Kidney epithelial cell (primary cell): ENCODE measurements around the gene DNAJA4. TPM values are rescaled to one million over a fixed set of nuclear protein-coding genes. Genes with fewer than 3 reads are reported as not detected.

Source experiments
- DNase-seq: peaks from one replicate; pipeline ENCODE4 v3.0.0-alpha.2; 2010; ENCODE audit warnings: low read depth
- H3K27me3 ChIP-seq: 2 replicates; pipeline ENCODE4 v1.6.0; 2011; ENCODE audit warnings: low read length; ENCODE audit not compliant: control insufficient read depth, insufficient read depth
- H3K36me3 ChIP-seq: 2 replicates; pipeline ENCODE4 v1.5.1; 2011; ENCODE audit warnings: low read length; ENCODE audit not compliant: control insufficient read depth, insufficient read depth
- H3K4me3 ChIP-seq: 2 replicates; pipeline ENCODE4 v1.5.1; 2011; ENCODE audit warnings: low read depth, mild to moderate bottlenecking, control low read depth, low read length
- total RNA-seq: library from RNA; depleted of rRNA; stranded (reverse); fragments of >200 nt; gene quantifications from 2 replicates; pipeline ENCODE4 v1.2.3, GENCODE V29; 2015
- TF ChIP-seq, protein P1 (sequence below): IDR thresholded peaks from 2 replicates; pipeline ENCODE4 v1.5.1; 2011; ENCODE audit warnings: mild to moderate bottlenecking, moderate library complexity, low read length, control low read depth, inconsistent platforms; ENCODE audit not compliant: insufficient read depth, poor library complexity, severe bottlenecking

The DNAJA4 gene
- total RNA-seq, 1 donor from 2014 or later: 11.0 TPM

DNA sequence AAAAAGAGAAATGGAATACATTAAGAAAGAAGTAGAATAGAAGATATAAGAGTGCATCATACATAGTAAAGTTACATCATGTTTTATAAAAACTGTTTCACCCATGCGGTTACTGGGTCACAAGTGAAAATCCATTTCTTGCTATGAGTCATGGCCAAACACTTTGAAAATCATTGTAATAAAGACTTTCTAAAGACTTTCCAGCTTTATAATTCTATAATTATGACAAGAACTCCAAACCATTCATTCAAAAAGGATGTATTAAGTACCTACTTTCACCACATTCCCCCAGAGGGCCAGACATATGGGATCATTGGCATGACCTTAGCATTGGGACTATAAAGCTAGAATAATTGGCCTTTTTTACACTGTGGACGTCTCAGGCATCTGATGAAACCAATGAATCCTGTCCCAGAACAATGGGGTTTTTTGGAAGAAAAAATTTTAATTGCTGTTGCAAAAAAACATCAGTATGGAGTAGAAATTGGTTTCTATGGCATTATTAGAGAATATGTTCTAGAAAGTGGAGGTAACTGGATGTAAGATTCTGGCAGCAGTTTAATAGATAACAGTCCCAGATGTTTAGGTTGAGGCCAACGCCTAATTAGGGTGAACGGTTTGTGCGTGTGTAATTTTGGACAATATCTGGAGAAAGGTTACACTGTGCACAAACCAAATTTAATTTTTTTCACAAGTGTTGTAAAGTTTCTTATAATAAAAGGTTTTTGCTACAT lies 38.4 kb downstream of the DNAJA4 start:
- DNase-seq: no peak
- no peak overlapping the region for H3K4me3 ChIP-seq
- H3K27me3 ChIP-seq: no peaks in the 10 kb centered on the region
- TF ChIP-seq, protein P1, sequence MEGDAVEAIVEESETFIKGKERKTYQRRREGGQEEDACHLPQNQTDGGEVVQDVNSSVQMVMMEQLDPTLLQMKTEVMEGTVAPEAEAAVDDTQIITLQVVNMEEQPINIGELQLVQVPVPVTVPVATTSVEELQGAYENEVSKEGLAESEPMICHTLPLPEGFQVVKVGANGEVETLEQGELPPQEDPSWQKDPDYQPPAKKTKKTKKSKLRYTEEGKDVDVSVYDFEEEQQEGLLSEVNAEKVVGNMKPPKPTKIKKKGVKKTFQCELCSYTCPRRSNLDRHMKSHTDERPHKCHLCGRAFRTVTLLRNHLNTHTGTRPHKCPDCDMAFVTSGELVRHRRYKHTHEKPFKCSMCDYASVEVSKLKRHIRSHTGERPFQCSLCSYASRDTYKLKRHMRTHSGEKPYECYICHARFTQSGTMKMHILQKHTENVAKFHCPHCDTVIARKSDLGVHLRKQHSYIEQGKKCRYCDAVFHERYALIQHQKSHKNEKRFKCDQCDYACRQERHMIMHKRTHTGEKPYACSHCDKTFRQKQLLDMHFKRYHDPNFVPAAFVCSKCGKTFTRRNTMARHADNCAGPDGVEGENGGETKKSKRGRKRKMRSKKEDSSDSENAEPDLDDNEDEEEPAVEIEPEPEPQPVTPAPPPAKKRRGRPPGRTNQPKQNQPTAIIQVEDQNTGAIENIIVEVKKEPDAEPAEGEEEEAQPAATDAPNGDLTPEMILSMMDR: no peak
- no peaks in the 10 kb centered on the region for H3K36me3 ChIP-seq

DNA sequence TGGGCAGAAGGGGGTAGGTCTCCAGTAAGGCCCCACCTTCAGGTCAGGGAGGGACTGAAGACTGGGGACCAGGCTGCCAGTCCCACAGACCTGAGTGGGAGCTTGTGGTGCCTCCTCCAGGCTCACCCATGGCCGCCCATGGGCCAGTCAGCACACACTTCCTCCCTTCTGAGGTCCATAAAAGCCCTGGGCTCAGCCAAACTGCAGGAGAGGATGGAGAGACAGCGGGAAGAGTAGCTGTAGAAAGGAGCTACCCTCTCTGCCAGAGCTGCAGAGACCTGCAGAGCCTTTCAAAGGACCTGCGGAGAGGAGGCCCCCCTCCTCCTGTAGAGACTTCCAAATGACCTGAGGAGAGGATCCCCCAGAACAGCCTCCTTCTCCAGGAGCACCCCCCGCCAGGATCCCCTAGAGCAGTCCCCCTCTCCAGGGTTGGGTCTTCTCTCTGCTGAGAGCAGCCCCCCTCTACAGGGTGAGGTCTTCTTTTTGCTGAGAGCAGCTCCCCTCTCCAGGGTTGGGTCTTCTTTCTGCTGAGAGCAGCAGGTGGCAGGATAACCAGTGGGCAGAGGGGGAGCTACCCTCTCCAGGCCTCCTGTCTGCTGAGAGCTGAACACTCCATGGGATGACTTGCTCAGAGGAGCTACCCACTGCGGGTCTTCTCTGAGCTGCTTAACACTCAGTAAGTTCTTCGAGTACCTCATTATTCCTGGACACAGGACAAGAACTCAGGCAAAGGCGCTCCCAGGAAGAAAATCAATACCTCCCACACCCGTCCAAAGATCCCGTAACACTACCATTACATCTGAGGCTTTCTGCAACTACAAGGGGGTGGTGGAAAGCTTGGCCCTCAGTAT lies 40.1 kb downstream of the DNAJA4 start:
- no peak overlapping the region for H3K4me3 ChIP-seq
- DNase-seq: no peak
- TF ChIP-seq, protein P1: no peak
- H3K27me3 ChIP-seq: no peaks in the 10 kb centered on the region
- no peaks in the 10 kb centered on the region for H3K36me3 ChIP-seq

DNA sequence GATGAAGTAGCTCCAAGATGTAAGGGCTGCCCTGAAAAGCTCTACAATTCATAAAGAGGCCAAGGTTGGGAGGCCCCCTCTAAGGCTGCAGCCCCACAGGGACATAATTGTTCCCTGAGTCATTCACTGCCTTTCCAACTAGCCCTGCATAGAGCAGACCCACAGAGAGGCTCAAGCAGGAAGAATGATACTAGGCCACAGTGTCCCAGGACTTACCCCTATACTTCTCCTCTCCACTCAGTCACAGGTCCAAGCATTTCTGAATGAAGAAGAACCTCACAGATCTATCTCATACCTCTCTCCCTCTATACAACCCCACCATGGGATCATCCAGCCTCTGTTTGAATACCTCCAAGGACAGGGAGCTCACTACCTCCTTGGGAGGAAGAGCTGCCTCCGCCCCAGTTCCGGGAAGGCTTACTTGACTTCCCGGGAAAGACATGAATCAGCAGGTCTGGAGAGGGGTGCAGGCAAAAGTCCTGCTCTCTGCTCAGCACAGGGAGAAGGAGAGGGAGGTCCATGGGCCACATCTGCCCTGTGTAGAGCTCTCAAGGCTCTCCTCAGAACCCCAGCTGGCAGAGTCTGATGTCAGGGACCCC lies 41.9 kb downstream of the DNAJA4 start:
- no peak for DNase-seq
- TF ChIP-seq, protein P1: no peak

DNA sequence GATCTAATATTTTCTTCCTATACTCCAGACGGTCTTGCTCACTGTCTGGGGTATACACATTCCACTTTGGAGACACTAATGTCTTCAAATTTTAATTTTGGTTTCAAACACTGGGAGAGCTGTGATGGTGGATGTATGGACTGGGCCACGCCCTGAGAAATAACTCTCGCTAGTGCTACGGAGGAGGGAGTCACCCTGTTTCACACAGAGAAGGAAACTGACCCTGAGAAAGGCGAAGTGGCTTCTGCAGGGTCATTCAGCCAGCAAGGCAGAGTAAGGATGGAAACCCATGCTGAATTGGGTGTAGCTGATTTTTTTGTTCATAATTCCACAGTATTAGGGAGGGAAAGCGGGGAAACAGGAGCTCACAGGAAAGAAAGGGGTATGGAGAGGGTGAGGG lies 43.6 kb downstream of the DNAJA4 start:
- Histone ChIP-seq H3K36me3 (no peaks in the 10 kb centered on the region), H3K4me3 (no peak overlapping the region), H3K27me3 (peaks cover 3% of the 10 kb centered on the region)
- DNase-seq: no peak
- TF ChIP-seq, protein P1: no peak

More for the DNA sequence above, 41.9 kb downstream of the DNAJA4 start:
- Histone ChIP-seq H3K4me3 (no peak overlapping the region), H3K27me3 (no peaks in the 10 kb centered on the region), H3K36me3 (no peaks in the 10 kb centered on the region)

- TF ChIP-seq, protein P1: peak; percentile 96
- no peak overlapping the region for H3K4me3 ChIP-seq
- DNase-seq: no peak
- peaks cover 3% of the 10 kb centered on the region for H3K27me3 ChIP-seq
- no peaks in the 10 kb centered on the region for H3K36me3 ChIP-seq
These were observed 44.2 kb downstream of the DNAJA4 start for GRCh38 chr15:78308422-78309032.
